HEK293 (cell line): ENCODE results near the gene FHL5.

Experiments
- CTCF ChIA-PET: fragments of 350-600 bp; formaldehyde crosslinking; extraction: SDS; loops from one replicate; lab custom pipeline; 2021; ENCODE audit warnings: antibody characterized with exemption; lab: Yijun Ruan, JAX
- POLR2A ChIA-PET: fragments of 300-600 bp; formaldehyde crosslinking; extraction: SDS; loops from one replicate; lab custom pipeline; 2020; ENCODE audit warnings: antibody characterized with exemption, inconsistent platforms; lab: Yijun Ruan, JAX
- H3K27ac ChIP-seq: fragments of 200-500 bp; sonication (Bioruptor generic); 2 replicates; pipeline ENCODE4 v1.5.1; 2014; ENCODE audit warnings: low read depth, low read length, control low read depth, inconsistent platforms; ENCODE audit errors: extremely low read depth
- H3K36me3 ChIP-seq, 2 experiments: fragments of 200-500 bp in 1 of 2; sonication (Bioruptor generic) in 1 of 2; 1 replicate in 1 of 2; 2 replicates in 1 of 2; pipeline ENCODE4 v1.5.1; 2014 to 2017; ENCODE audit warnings: inconsistent platforms in 2 of 2, low read length in 2 of 2; ENCODE audit not compliant: control insufficient read depth in 2 of 2, insufficient read depth in 1 of 2
- H3K4me1 ChIP-seq: fragments of 200-500 bp; sonication (Bioruptor generic); 2 replicates; pipeline ENCODE4 v1.5.1; 2014; ENCODE audit warnings: mild to moderate bottlenecking, low read length, inconsistent platforms; ENCODE audit not compliant: control insufficient read depth, insufficient read depth
- H3K4me3 ChIP-seq: 2 replicates; pipeline ENCODE4 v1.5.1; 2011; ENCODE audit warnings: low read depth, mild to moderate bottlenecking, control low read depth, low read length, moderate library complexity
- H3K9me3 ChIP-seq: fragments of 200-500 bp; sonication (Bioruptor generic); 2 replicates; pipeline ENCODE4 v1.5.1; 2014; ENCODE audit warnings: low read depth, low read length, inconsistent platforms; ENCODE audit not compliant: control insufficient read depth, insufficient read depth
- HIC1 ChIP-seq: fragments of 450-650 bp; formaldehyde crosslinking; IDR thresholded peaks from 2 replicates; pipeline ENCODE4 v1.5.1; 2016; ENCODE audit warnings: missing biosample characterization, missing genetic modification characterization
- KLF16 ChIP-seq: fragments of 450-650 bp; formaldehyde crosslinking; IDR thresholded peaks from 2 replicates; pipeline ENCODE4 v1.5.1; 2017; ENCODE audit warnings: missing biosample characterization, missing genetic modification characterization
- OVOL3 ChIP-seq: fragments of 450-650 bp; formaldehyde crosslinking; IDR thresholded peaks from 2 replicates; pipeline ENCODE4 v1.5.1; 2016; ENCODE audit warnings: missing biosample characterization, missing genetic modification characterization
- PRDM2 ChIP-seq: fragments of 450-650 bp; formaldehyde crosslinking; IDR thresholded peaks from 2 replicates; pipeline ENCODE4 v1.5.1; 2016; ENCODE audit warnings: missing biosample characterization, missing genetic modification characterization, borderline replicate concordance
- YY2 ChIP-seq: fragments of 450-650 bp; formaldehyde crosslinking; IDR thresholded peaks from 2 replicates; pipeline ENCODE4 v1.5.1; 2016; ENCODE audit warnings: missing biosample characterization, missing genetic modification characterization
- ZBTB1 ChIP-seq: fragments of 450-650 bp; formaldehyde crosslinking; IDR thresholded peaks from 2 replicates; pipeline ENCODE4 v1.5.1; 2016; ENCODE audit warnings: missing biosample characterization, missing genetic modification characterization
- ZBTB17 ChIP-seq: fragments of 450-650 bp; formaldehyde crosslinking; IDR thresholded peaks from 2 replicates; pipeline ENCODE4 v1.5.1; 2016; ENCODE audit warnings: missing biosample characterization, missing genetic modification characterization
- ZBTB49 ChIP-seq: fragments of 450-650 bp; formaldehyde crosslinking; IDR thresholded peaks from 2 replicates; pipeline ENCODE4 v1.5.1; 2016; ENCODE audit warnings: missing biosample characterization, missing genetic modification characterization, low read depth
- ZEB2 ChIP-seq: fragments of 450-650 bp; formaldehyde crosslinking; IDR thresholded peaks from 2 replicates; pipeline ENCODE4 v1.5.1; 2016; ENCODE audit warnings: missing biosample characterization, missing genetic modification characterization
- ZNF121 ChIP-seq: fragments of 450-650 bp; formaldehyde crosslinking; IDR thresholded peaks from 2 replicates; pipeline ENCODE4 v1.5.1; 2016; ENCODE audit warnings: missing biosample characterization, missing genetic modification characterization
- ZNF140 ChIP-seq: fragments of 450-650 bp; formaldehyde crosslinking; IDR thresholded peaks from 2 replicates; pipeline ENCODE4 v1.5.1; 2016; ENCODE audit warnings: missing biosample characterization, missing genetic modification characterization
- ZNF184 ChIP-seq: fragments of 450-650 bp; IDR thresholded peaks from 2 replicates; pipeline ENCODE4 v1.5.1; 2018; ENCODE audit warnings: missing biosample characterization, mild to moderate bottlenecking, missing genetic modification characterization
- ZNF23 ChIP-seq: fragments of 450-650 bp; formaldehyde crosslinking; IDR thresholded peaks from 2 replicates; pipeline ENCODE4 v1.5.1; 2016; ENCODE audit warnings: missing biosample characterization, missing genetic modification characterization, borderline replicate concordance
- ZNF513 ChIP-seq: fragments of 450-650 bp; IDR thresholded peaks from 2 replicates; pipeline ENCODE4 v1.5.1; 2018; ENCODE audit warnings: missing biosample characterization, missing genetic modification characterization
- ZNF521 ChIP-seq: fragments of 450-650 bp; formaldehyde crosslinking; IDR thresholded peaks from 2 replicates; pipeline ENCODE4 v1.5.1; 2017; ENCODE audit warnings: missing biosample characterization, mild to moderate bottlenecking, missing genetic modification characterization
- ZNF530 ChIP-seq: fragments of 450-650 bp; formaldehyde crosslinking; IDR thresholded peaks from 2 replicates; pipeline ENCODE4 v1.5.1; 2016; ENCODE audit warnings: low read depth, missing biosample characterization, missing genetic modification characterization
- ZNF585B ChIP-seq: fragments of 450-650 bp; formaldehyde crosslinking; IDR thresholded peaks from 2 replicates; pipeline ENCODE4 v1.5.1; 2016; ENCODE audit warnings: missing biosample characterization, missing genetic modification characterization
- ZNF677 ChIP-seq: fragments of 450-650 bp; IDR thresholded peaks from 2 replicates; pipeline ENCODE4 v1.5.0; 2018; ENCODE audit warnings: missing biosample characterization, mild to moderate bottlenecking, missing genetic modification characterization, moderate library complexity
- ZNF701 ChIP-seq: fragments of 450-650 bp; formaldehyde crosslinking; IDR thresholded peaks from 2 replicates; pipeline ENCODE4 v1.5.1; 2016; ENCODE audit warnings: missing biosample characterization, missing genetic modification characterization
- ZSCAN30 ChIP-seq: fragments of 450-650 bp; IDR thresholded peaks from 2 replicates; pipeline ENCODE4 v1.5.1; 2018; ENCODE audit warnings: missing biosample characterization, mild to moderate bottlenecking, missing genetic modification characterization, moderate library complexity
- ZXDB ChIP-seq: fragments of 450-650 bp; formaldehyde crosslinking; IDR thresholded peaks from 2 replicates; pipeline ENCODE4 v1.5.1; 2016; ENCODE audit warnings: missing biosample characterization, missing genetic modification characterization

The FHL5 gene

GRCh38 chr6:96582021-96582420 is 19.1 kb downstream of the FHL5 start:
- Histone ChIP-seq H3K9me3 (no peaks in the 10 kb centered on the region), H3K36me3 (no peaks in the 10 kb centered on the region), H3K4me1 (no peaks in the 10 kb centered on the region), H3K27ac (no peak overlapping the region), H3K4me3 (no peak overlapping the region)
- CTCF ChIA-PET, result interaction anchor here (0.7 to 1.0 kb wide), 2 partner anchors 18 to 167 kb away, joined by 3 to 4 read pairs; no protein-coding TSS in a partner anchor
- TF ChIP-seq ZNF184 (tag by site-specific recombination), result no peak
- no peak for TF ChIP-seq ZNF23
- TF ChIP-seq ZNF530 (tag by site-specific recombination), result no peak
- no peak for TF ChIP-seq KLF16
- TF ChIP-seq OVOL3 (tag by site-specific recombination), result no peak
- no peak for TF ChIP-seq ZXDB (tag by site-specific recombination)
- no peak for TF ChIP-seq ZNF585B (tag by site-specific recombination)
- TF ChIP-seq ZNF677, result no peak
- TF ChIP-seq ZEB2 (tag by site-specific recombination), result no peak
- no peak for TF ChIP-seq ZNF701 (tag by site-specific recombination)
- TF ChIP-seq HIC1 (tag by site-specific recombination), result no peak
- no peak for TF ChIP-seq ZBTB1 (tag by site-specific recombination)
- no peak for TF ChIP-seq ZNF121
- TF ChIP-seq ZBTB17 (tag by site-specific recombination), result no peak
- TF ChIP-seq ZNF140, result no peak
- TF ChIP-seq ZNF521 (tag by site-specific recombination), result no peak
- no peak for TF ChIP-seq ZSCAN30 (tag by site-specific recombination)
- no peak for TF ChIP-seq YY2
- POLR2A ChIA-PET, result no interaction called here

GRCh38 chr6:96582436-96582835 is 19.5 kb downstream of the FHL5 start:
- TF ChIP-seq ZNF140, result no peak
- TF ChIP-seq ZNF513 (tag by site-specific recombination), result no peak
- TF ChIP-seq, all 188 proteins: peak for 0
- no peak overlapping the region for H3K4me3 ChIP-seq
- ChIA-PET CTCF (interaction anchor here (0.6 to 1.0 kb wide), 3 partner anchors 18 to 710 kb away, joined by 3 to 4 read pairs (median 3); no protein-coding TSS in a partner anchor), POLR2A (interaction anchor here (0.5 kb wide), 1 partner anchor 339 kb away, joined by 4 read pairs; no protein-coding TSS in a partner anchor)
- H3K4me1 ChIP-seq, result no peaks in the 10 kb centered on the region
- no peak overlapping the region for H3K27ac ChIP-seq
- no peaks in the 10 kb centered on the region for H3K36me3 ChIP-seq
- H3K9me3 ChIP-seq, result no peaks in the 10 kb centered on the region

GRCh38 chr6:96604420-96604819 is 41.5 kb downstream of the FHL5 start:
- H3K36me3 ChIP-seq, result no peaks in the 10 kb centered on the region
- ChIA-PET CTCF (interaction anchor here (1.1 kb wide), 1 partner anchor 23 kb away, joined by 5 read pairs; no protein-coding TSS in a partner anchor), POLR2A (interaction anchor here (0.9 kb wide), 1 partner anchor 232 kb away, joined by 4 read pairs; no protein-coding TSS in a partner anchor)
- no peaks in the 10 kb centered on the region for H3K9me3 ChIP-seq
- H3K4me3 ChIP-seq, result no peak overlapping the region
- no peak overlapping the region for H3K27ac ChIP-seq
- H3K4me1 ChIP-seq, result no peaks in the 10 kb centered on the region
- TF ChIP-seq PRDM2 (no peak), ZBTB49 (tag by site-specific recombination) (no peak)
